K562 (cell line): ENCODE results near the gene CNOT1. TPM values are rescaled to one million over a fixed set of nuclear protein-coding genes. Genes with fewer than 3 reads are reported as not detected.
A peak's percentile ranks its signal among the peaks of the same experiment; 100 is the strongest.

Experiments used
- AFF4 ChIP-seq: sonication (generic); formaldehyde crosslinking; IDR thresholded peaks from 2 replicates; pipeline ENCODE4 v1.8.0; 2023; ENCODE audit warnings: mild to moderate bottlenecking, missing genetic modification reagents
- CEBPG ChIP-seq, 3 experiments: fragments of 200-800 bp in 1 of 3; sonication (Bioruptor generic) in 1 of 3; sonication (generic) in 1 of 3; formaldehyde crosslinking in 1 of 3; IDR thresholded peaks in 2 of 3; conservative IDR thresholded peaks in 1 of 3; 2 replicates each; pipeline versions ENCODE4 v1.6.1 to v1.8.0; 2016 to 2022; ENCODE audit warnings: missing compliant biosample characterization in 2 of 3, missing genetic modification characterization in 2 of 3, mild to moderate bottlenecking in 1 of 3, missing genetic modification reagents in 1 of 3
- CHD2 ChIP-seq: IDR thresholded peaks from 2 replicates; pipeline ENCODE4 v1.6.1; 2011; ENCODE audit warnings: low read depth, low read length
- ETV1 ChIP-seq: fragments of 450-650 bp; conservative IDR thresholded peaks from 2 replicates; pipeline ENCODE4 v1.6.1; 2016; ENCODE audit warnings: missing genetic modification characterization, control low read depth, low read depth, missing compliant biosample characterization
- FOXM1 ChIP-seq, 2 experiments: fragments of 450-650 bp in 1 of 2; sonication (generic) in 1 of 2; formaldehyde crosslinking in 1 of 2; IDR thresholded peaks; 2 replicates each; pipeline versions ENCODE4 v1.6.1 to v1.9.0; 2017 to 2022; ENCODE audit warnings: low read depth in 2 of 2, mild to moderate bottlenecking in 2 of 2, missing genetic modification reagents in 1 of 2, moderate library complexity in 1 of 2
- RNF2 ChIP-seq: sonication (generic); IDR thresholded peaks from 2 replicates; pipeline ENCODE4 v1.6.1; 2016
- TAF15 ChIP-seq: fragments of 200-400 bp; formaldehyde crosslinking; IDR thresholded peaks from 2 replicates; pipeline ENCODE4 v1.6.1; 2017; ENCODE audit warnings: mild to moderate bottlenecking, low read depth, low read length, moderate library complexity
- TRIM28 ChIP-seq: fragments of 450-650 bp; IDR thresholded peaks from 2 replicates; pipeline ENCODE4 v1.6.1; 2017
- ZNF175 ChIP-seq: fragments of 200-800 bp; sonication (Bioruptor generic); IDR thresholded peaks from 2 replicates; pipeline ENCODE4 v1.6.1; 2016; ENCODE audit warnings: low read depth, mild to moderate bottlenecking, missing genetic modification characterization, missing compliant biosample characterization
- ZNF717 ChIP-seq: fragments of 250-450 bp; sonication (Bioruptor Pico); IDR thresholded peaks from 2 replicates; pipeline ENCODE4 v1.5.0; 2021
- ZNF830 ChIP-seq: fragments of 250-450 bp; sonication (Bioruptor Pico); IDR thresholded peaks from 2 replicates; pipeline ENCODE4 v1.5.0; 2021; ENCODE audit warnings: mild to moderate bottlenecking
- polyA plus RNA-seq, 8 experiments: library from polyadenylated mRNA; depleted of rRNA in 4 of 8; stranded (reverse) in 5 of 8; unstranded in 3 of 8; fragments of >200 nt; fragmentation: Nextera tagmentation in 2 of 8; fragmentation: Illumina TruSeq in 1 of 8; extraction: Ambion mirVana in 2 of 8; extraction: Trizol in 1 of 8; gene quantifications; 2 replicates each; pipeline versions ENCODE4 v1.2.1 to v1.2.3, GENCODE V29; 2011 to 2014; ENCODE audit warnings: inconsistent platforms in 1 of 8, missing spikeins in 1 of 8
- total RNA-seq, 7 experiments: library from RNA; depleted of rRNA in 6 of 7; stranded (reverse); fragments of >200 nt in 6 of 7; fragmentation: Illumina TruSeq in 2 of 7; extraction: Trizol in 2 of 7; gene quantifications; 2 replicates each; pipeline versions ENCODE4 v1.2.1 to v1.2.3, GENCODE V29; 2011 to 2021; ENCODE audit warnings: low replicate concordance in 1 of 7
- TF ChIP-seq, protein P1 (sequence below): fragments of 250-450 bp; sonication (Bioruptor Pico); IDR thresholded peaks from 2 replicates; pipeline ENCODE4 v1.9.0; 2021; ENCODE audit warnings: mild to moderate bottlenecking, inconsistent platforms
- TF ChIP-seq, protein P2 (sequence below): fragments of 200-800 bp; sonication (Bioruptor generic); IDR thresholded peaks from 2 replicates; pipeline ENCODE4 v1.6.1; 2017; ENCODE audit warnings: missing genetic modification characterization, missing compliant biosample characterization

CNOT1 gene
- total and polyA plus RNA-seq, 9 of the 15 experiments (the other 6 are each of a cell fraction or from before 2014, with no cell fraction given), result 110 to 270 (median 220) TPM

- TF ChIP-seq, protein P1, sequence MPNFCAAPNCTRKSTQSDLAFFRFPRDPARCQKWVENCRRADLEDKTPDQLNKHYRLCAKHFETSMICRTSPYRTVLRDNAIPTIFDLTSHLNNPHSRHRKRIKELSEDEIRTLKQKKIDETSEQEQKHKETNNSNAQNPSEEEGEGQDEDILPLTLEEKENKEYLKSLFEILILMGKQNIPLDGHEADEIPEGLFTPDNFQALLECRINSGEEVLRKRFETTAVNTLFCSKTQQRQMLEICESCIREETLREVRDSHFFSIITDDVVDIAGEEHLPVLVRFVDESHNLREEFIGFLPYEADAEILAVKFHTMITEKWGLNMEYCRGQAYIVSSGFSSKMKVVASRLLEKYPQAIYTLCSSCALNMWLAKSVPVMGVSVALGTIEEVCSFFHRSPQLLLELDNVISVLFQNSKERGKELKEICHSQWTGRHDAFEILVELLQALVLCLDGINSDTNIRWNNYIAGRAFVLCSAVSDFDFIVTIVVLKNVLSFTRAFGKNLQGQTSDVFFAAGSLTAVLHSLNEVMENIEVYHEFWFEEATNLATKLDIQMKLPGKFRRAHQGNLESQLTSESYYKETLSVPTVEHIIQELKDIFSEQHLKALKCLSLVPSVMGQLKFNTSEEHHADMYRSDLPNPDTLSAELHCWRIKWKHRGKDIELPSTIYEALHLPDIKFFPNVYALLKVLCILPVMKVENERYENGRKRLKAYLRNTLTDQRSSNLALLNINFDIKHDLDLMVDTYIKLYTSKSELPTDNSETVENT, result peak; percentile 19; the same call in 1 of the 2 replicates
- peak; percentile 85 for TF ChIP-seq CEBPG (CRISPR knock-in tag; IDR thresholded peaks at IDR 0.05)
- peak; percentile 79 to 88 for TF ChIP-seq CEBPG (tag; conservative IDR thresholded peaks at IDR 0.05 in 1 of 2, IDR thresholded peaks at IDR 0.05 in 1 of 2)
- peak; percentile 52 for TF ChIP-seq RNF2
- peak; percentile 99 for TF ChIP-seq ZNF175 (CRISPR knock-in tag)
- no peak for TF ChIP-seq ZNF717
- peak; percentile 77; the same call in 1 of the 2 replicates for TF ChIP-seq FOXM1 (IDR thresholded peaks at IDR 0.05; ENCODE audit: low read depth)
- no peak for TF ChIP-seq FOXM1 (CRISPR knock-in tag; IDR thresholded peaks at IDR 0.05; ENCODE audit: low read depth)
- peak; percentile 3; the same call in 1 of the 2 replicates for TF ChIP-seq ETV1 (tag)
- TF ChIP-seq, protein P2, sequence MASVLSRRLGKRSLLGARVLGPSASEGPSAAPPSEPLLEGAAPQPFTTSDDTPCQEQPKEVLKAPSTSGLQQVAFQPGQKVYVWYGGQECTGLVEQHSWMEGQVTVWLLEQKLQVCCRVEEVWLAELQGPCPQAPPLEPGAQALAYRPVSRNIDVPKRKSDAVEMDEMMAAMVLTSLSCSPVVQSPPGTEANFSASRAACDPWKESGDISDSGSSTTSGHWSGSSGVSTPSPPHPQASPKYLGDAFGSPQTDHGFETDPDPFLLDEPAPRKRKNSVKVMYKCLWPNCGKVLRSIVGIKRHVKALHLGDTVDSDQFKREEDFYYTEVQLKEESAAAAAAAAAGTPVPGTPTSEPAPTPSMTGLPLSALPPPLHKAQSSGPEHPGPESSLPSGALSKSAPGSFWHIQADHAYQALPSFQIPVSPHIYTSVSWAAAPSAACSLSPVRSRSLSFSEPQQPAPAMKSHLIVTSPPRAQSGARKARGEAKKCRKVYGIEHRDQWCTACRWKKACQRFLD (CRISPR knock-in tag), result peak; percentile 100
- TF ChIP-seq AFF4, result no peak
- peak; percentile 94 for TF ChIP-seq CHD2
- peak; percentile 50; the same call in 1 of the 2 replicates for TF ChIP-seq ZNF830 (CRISPR knock-in tag)
- TF ChIP-seq TAF15, result no peak
- 0 out of 2 replicates have a peak, but pooled peaks have one; percentile 21 for TF ChIP-seq TRIM28
Observed at GRCh38 chr16:58629733-58630640, at the start of gene CNOT1 (continued).
